DND-41 (cell line): Measurements from ENCODE around the gene PGF.

Source experiments
- ATAC-seq: fragments of 200-7000 bp; cut with Tn5 transposase; 3 replicates; pipeline ENCODE4 v1.9.1; 2021; ENCODE audit warnings: low read depth; ENCODE audit not compliant: insufficient read depth
- DNase-seq: peaks from one replicate; pipeline ENCODE4 v3.0.0-alpha.2; 2020
- H2AFZ ChIP-seq: 2 replicates; pipeline ENCODE4 v1.6.0; 2012; ENCODE audit warnings: low read depth, low read length
- H3K27ac ChIP-seq: 2 replicates; pipeline ENCODE4 v1.5.1; 2012; ENCODE audit warnings: low read length, inconsistent platforms
- H3K27me3 ChIP-seq: fragments of 200-600 bp; sonication (generic); 2 replicates; pipeline ENCODE4 v1.6.0; 2012; ENCODE audit warnings: low read length, mild to moderate bottlenecking, inconsistent platforms; ENCODE audit not compliant: insufficient read depth, poor library complexity
- H3K36me3 ChIP-seq: 2 replicates; pipeline ENCODE4 v1.5.1; 2012; ENCODE audit warnings: low read length, inconsistent platforms; ENCODE audit not compliant: insufficient read depth
- H3K4me1 ChIP-seq: 2 replicates; pipeline ENCODE4 v1.5.1; 2012; ENCODE audit warnings: mild to moderate bottlenecking, low read length; ENCODE audit not compliant: insufficient read depth
- H3K4me2 ChIP-seq: 2 replicates; pipeline ENCODE4 v1.6.0; 2012; ENCODE audit warnings: mild to moderate bottlenecking, moderate library complexity, low read length, inconsistent platforms; ENCODE audit not compliant: insufficient read depth
- H3K4me3 ChIP-seq, 2 experiments: fragments of 200-600 bp in 1 of 2; shearing (Covaris generic) in 1 of 2; 2 replicates each; pipeline ENCODE4 v1.5.1; 2012 to 2016; ENCODE audit warnings: inconsistent platforms in 2 of 2, low read length in 2 of 2, mild to moderate bottlenecking in 2 of 2, low read depth in 1 of 2, moderate library complexity in 1 of 2
- H3K79me2 ChIP-seq: 2 replicates; pipeline ENCODE4 v1.6.0; 2012; ENCODE audit warnings: low read length, inconsistent platforms; ENCODE audit not compliant: insufficient read depth
- H3K9ac ChIP-seq: 2 replicates; pipeline ENCODE4 v1.6.0; 2012; ENCODE audit warnings: low read depth, mild to moderate bottlenecking, inconsistent platforms, low read length, moderate library complexity
- H3K9me3 ChIP-seq: 2 replicates; pipeline ENCODE4 v1.5.1; 2012; ENCODE audit warnings: low read length, moderate library complexity, mild to moderate bottlenecking, inconsistent platforms; ENCODE audit not compliant: insufficient read depth, severe bottlenecking
- H4K20me1 ChIP-seq: 2 replicates; pipeline ENCODE4 v1.6.0; 2012; ENCODE audit warnings: low read length; ENCODE audit not compliant: insufficient read depth
- EZH2 ChIP-seq: IDR thresholded peaks from 3 replicates; pipeline ENCODE4 v1.6.1; 2012; ENCODE audit warnings: borderline replicate concordance, low read depth, mild to moderate bottlenecking, moderate library complexity, low read length, inconsistent platforms; ENCODE audit not compliant: severe bottlenecking
- TF ChIP-seq, protein P1 (sequence below): IDR thresholded peaks from 2 replicates; pipeline ENCODE4 v1.5.1; 2012; ENCODE audit warnings: borderline replicate concordance, low read length, moderate library complexity, mild to moderate bottlenecking; ENCODE audit not compliant: poor library complexity, severe bottlenecking; ENCODE audit errors: extremely low read depth

Gene PGF

DNA sequence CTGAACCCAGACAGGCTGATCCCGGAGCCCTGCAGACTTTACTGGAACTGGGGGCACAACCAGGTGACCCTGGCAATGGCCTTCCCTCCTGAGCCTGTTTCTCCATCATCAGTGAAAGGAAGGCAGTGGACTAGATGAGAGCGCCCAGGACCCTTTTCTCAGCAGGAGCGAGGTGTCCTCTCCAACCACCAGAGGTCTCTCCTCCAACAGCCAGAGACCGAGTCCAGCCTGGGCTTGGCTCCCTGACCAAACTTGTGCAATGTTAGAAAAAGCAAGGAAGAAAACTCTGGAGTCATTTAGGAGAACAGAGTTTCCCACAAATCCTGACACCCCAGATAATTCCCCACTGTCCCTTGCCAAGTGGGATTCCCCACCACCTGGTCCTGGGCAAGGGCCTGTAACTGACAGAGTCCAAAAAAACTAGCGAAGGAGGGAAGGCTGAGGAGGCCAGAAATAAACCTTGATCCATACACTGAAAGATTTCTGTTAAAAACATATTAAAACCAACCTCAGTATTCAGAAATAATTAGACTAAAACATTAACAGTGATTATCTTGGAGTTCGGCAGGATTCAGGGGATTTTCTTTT, 41.3 kb downstream of the PGF start:
- peaks cover 3% of the 10 kb centered on the region for H3K27me3 ChIP-seq
- H3K36me3 ChIP-seq, result no peaks in the 10 kb centered on the region
- H3K4me2 ChIP-seq, result no peak overlapping the region
- no peak overlapping the region for H3K27ac ChIP-seq
- TF ChIP-seq, protein P1, sequence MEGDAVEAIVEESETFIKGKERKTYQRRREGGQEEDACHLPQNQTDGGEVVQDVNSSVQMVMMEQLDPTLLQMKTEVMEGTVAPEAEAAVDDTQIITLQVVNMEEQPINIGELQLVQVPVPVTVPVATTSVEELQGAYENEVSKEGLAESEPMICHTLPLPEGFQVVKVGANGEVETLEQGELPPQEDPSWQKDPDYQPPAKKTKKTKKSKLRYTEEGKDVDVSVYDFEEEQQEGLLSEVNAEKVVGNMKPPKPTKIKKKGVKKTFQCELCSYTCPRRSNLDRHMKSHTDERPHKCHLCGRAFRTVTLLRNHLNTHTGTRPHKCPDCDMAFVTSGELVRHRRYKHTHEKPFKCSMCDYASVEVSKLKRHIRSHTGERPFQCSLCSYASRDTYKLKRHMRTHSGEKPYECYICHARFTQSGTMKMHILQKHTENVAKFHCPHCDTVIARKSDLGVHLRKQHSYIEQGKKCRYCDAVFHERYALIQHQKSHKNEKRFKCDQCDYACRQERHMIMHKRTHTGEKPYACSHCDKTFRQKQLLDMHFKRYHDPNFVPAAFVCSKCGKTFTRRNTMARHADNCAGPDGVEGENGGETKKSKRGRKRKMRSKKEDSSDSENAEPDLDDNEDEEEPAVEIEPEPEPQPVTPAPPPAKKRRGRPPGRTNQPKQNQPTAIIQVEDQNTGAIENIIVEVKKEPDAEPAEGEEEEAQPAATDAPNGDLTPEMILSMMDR, result peak; percentile 50
- no peak for TF ChIP-seq EZH2
- DNase-seq (no peak), ATAC-seq (peak; percentile 62; the same call in 1 of the 3 replicates)
- no peaks in the 10 kb centered on the region for H3K9me3 ChIP-seq
- H3K79me2 ChIP-seq, result no peaks in the 10 kb centered on the region
- H3K9ac ChIP-seq, result no peak overlapping the region
- H3K4me1 ChIP-seq, result no peaks in the 10 kb centered on the region
- H4K20me1 ChIP-seq, result 0 out of 2 replicates have a peak, but pooled peaks cover 4% of the 10 kb centered on the region
- H3K4me3 ChIP-seq, result no peak overlapping the region
- no peak overlapping the region for H2AFZ ChIP-seq

DNA sequence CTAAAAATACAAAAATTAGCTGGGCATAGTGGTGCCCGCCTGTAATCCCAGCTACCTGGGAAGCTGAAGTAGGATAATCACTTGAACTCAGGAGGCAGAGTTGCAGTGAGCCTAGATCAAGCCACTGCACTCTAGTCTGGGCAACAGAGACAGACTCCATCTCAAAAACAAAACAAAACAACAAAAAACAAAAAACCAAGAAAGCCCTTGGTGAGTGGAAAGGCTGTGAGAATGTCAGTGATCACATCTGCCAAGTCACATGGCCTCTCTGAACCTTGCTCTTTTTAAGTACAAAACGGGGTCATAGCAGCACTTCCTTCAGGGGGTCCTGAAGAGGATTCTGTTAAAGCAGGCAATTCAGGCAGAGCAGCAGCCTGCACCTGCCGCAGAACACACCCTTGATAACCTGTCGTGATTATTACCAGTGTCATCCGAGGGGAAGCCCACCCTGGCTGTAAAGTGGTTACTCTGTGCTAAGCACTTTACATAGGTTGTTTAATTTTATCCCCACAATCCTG, 41.9 kb downstream of the PGF start:
- Histone ChIP-seq H4K20me1 (0 out of 2 replicates have a peak, but pooled peaks cover 2% of the 10 kb centered on the region), H3K9me3 (no peaks in the 10 kb centered on the region), H3K4me3 (no peak overlapping the region), H3K27me3 (peaks cover 3% of the 10 kb centered on the region), H3K36me3 (no peaks in the 10 kb centered on the region), H3K27ac (no peak overlapping the region), H3K4me1 (no peaks in the 10 kb centered on the region), H3K9ac (no peak overlapping the region), H3K79me2 (no peaks in the 10 kb centered on the region), H3K4me2 (no peak overlapping the region), H2AFZ (no peak overlapping the region)
- ATAC-seq (no peak), DNase-seq (no peak)
- TF ChIP-seq, protein P1, result no peak
- TF ChIP-seq EZH2, result no peak

DNA sequence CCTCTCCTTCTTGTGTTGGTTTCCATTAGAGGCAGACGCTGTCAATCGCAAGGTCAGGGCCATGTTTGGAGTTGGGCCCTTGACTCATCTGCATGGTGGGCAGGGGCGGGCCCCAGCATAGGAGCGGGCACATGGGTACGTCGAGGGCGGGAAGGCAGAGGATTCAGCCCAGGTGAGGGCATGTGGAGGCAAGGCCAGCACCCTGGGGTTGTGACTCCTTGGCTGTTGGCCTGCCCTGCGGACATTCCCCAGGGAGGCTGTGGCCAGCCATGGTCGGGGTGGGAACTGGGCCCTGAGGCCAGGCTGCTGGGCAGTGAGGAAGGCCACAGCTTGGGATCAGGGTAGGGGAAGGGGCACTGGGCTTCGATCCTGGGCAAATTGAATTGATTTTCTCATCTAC, 42.6 kb downstream of the PGF start:
- TF ChIP-seq EZH2, result no peak
- TF ChIP-seq, protein P1, result no peak
- Histone ChIP-seq H3K27me3 (peaks cover 3% of the 10 kb centered on the region), H3K9ac (no peak overlapping the region), H3K36me3 (no peaks in the 10 kb centered on the region), H3K79me2 (no peaks in the 10 kb centered on the region), H3K4me3 (no peak overlapping the region), H2AFZ (no peak overlapping the region), H4K20me1 (no peaks in the 10 kb centered on the region), H3K4me1 (no peaks in the 10 kb centered on the region), H3K9me3 (no peaks in the 10 kb centered on the region), H3K27ac (no peak overlapping the region), H3K4me2 (no peak overlapping the region)
- DNase-seq, result no peak
- no peak for ATAC-seq

DNA sequence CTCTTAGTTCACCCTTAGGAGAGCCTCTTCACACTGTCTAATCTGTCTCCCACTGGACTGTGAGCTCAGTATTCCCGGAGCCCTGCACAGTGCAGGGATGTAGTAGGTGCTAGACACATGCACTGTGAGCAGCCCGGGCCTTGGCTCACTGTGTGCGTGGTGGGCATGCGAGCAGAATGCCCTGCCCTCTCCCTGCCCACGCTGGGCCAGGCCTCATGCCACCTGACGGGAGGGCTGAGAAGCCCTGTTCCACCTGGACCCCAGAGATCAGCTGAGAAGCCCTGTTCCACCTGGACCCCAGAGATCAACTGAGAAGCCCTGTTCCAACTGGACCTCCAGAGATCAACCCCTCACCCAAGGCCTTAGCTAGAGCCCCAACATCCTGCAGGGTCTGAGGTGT, 43.3 kb downstream of the PGF start:
- Histone ChIP-seq H3K27me3 (peaks cover 3% of the 10 kb centered on the region), H3K27ac (no peak overlapping the region), H3K4me3 (no peak overlapping the region), H2AFZ (no peak overlapping the region), H3K9me3 (no peaks in the 10 kb centered on the region), H3K4me1 (no peaks in the 10 kb centered on the region), H3K36me3 (no peaks in the 10 kb centered on the region), H4K20me1 (no peaks in the 10 kb centered on the region), H3K79me2 (no peaks in the 10 kb centered on the region), H3K4me2 (no peak overlapping the region), H3K9ac (no peak overlapping the region)
- no peak for DNase-seq
- no peak for ATAC-seq
- TF ChIP-seq EZH2, result no peak
- TF ChIP-seq, protein P1, result no peak
